Upper lobe of left lung (tissue), 4 donors: ENCODE data around the gene STH.

ENCODE experiments used
- POLR2A ChIP-seq, 4 donors: fragments of 450-650 bp; IDR thresholded peaks; one replicate each; pipeline ENCODE4 v1.5.1; 2016 to 2017; ENCODE audit warnings: antibody characterized with exemption in 4 of 4, mild to moderate bottlenecking in 2 of 4
- POLR2AphosphoS5 ChIP-seq, 2 donors: sonication (generic); formaldehyde crosslinking; IDR thresholded peaks; one replicate each; pipeline ENCODE4 v1.5.1; 2017; ENCODE audit warnings: antibody characterized with exemption in 2 of 2

DNA sequence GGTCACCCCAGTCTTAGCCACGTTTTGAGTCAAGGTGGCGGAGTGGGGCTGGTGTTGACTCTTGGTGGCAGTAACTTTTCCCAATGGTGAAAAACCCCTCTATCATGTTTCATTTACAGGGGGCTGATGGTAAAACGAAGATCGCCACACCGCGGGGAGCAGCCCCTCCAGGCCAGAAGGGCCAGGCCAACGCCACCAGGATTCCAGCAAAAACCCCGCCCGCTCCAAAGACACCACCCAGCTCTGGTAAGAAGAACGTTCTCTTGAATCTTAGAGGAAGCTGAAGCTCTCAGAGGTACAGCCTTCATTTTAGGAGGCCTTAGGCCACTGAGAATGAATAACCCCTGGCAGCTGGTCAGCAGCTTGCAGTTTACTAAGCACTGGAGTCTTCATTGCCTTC lies 7.7 kb upstream of the STH start:
- TF ChIP-seq POLR2AphosphoS5 (IDR thresholded peaks at IDR 0.05) (no peak), POLR2A (IDR thresholded peaks at IDR 0.05) (no peak)
